HT1080 (cell line): ENCODE measurements around the gene SPOUT1. TPM values are rescaled to one million over a fixed set of nuclear protein-coding genes. Genes with fewer than 3 reads are reported as not detected.
A peak's percentile ranks its signal among the peaks of the same experiment; 100 is the strongest.
"Not testable (repeated sequence)": the region's sequence is repeated elsewhere in the genome, so short reads cannot be mapped to it uniquely, and the experiment has no call there.

Source experiments
- DNase-seq: peaks from one replicate; pipeline ENCODE4 v3.0.0-alpha.2; 2015; ENCODE audit warnings: low read depth
- total RNA-seq: library from RNA; depleted of rRNA; stranded (reverse); fragments of >200 nt; shearing (Covaris generic); gene quantifications from 2 replicates; pipeline ENCODE4 v1.2.3, GENCODE V29; 2014; rRNA removed

Gene SPOUT1
- total RNA-seq, 1 experiment from 2014 or later, result 36.0 TPM

- DNase-seq, result not testable (repeated sequence)
Observed at GRCh38 chr9:128780093-128780492, 49.5 kb downstream of the SPOUT1 start.

GRCh38 chr9:128774804-128775203 lies 54.8 kb downstream of the SPOUT1 start:
- no peak for DNase-seq

GRCh38 chr9:128773049-128773448 lies 56.5 kb downstream of the SPOUT1 start:
- DNase-seq, result no peak

GRCh38 chr9:128771745-128772519 lies 57.7 kb downstream of the SPOUT1 start, which contains the start of gene ZER1:
Gene ZER1, minus strand, starts transcription at chr9:128771927. Its CDS starts 16,362 bp downstream, at chr9:128755565.
- peak; percentile 83 for DNase-seq

- DNase-seq, result no peak
Observed at GRCh38 chr9:128771094-128771721, 58.4 kb downstream of the SPOUT1 start.

GRCh38 chr9:128770286-128771030 lies 59.1 kb downstream of the SPOUT1 start:
- no peak for DNase-seq

Other genes starting within 250 kb of the SPOUT1 start
- gene DYNC2I2, start 172.9 kb downstream of the SPOUT1 start, total RNA-seq, result 134 and 149 TPM in 2 replicates
- 595 and 720 TPM in 2 replicates for gene SET, start 140.6 kb downstream of the SPOUT1 start, total RNA-seq
- 4.8 TPM in 2 replicates for gene PKN3, start 127.3 kb downstream of the SPOUT1 start, total RNA-seq
- gene ZDHHC12, start 105.7 kb downstream of the SPOUT1 start, total RNA-seq, result 61.1 and 88.3 TPM in 2 replicates
- 6.6 and 12.3 TPM in 2 replicates for gene ZER1, start 57.9 kb downstream of the SPOUT1 start, total RNA-seq
- gene TBC1D13, start 42.5 kb downstream of the SPOUT1 start, total RNA-seq, result 19.2 and 23.9 TPM in 2 replicates
- 22.0 and 29.3 TPM in 2 replicates for gene ENDOG, start 11.3 kb downstream of the SPOUT1 start, total RNA-seq
- 7.7 and 8.6 TPM in 2 replicates for gene KYAT1, start 52.2 kb upstream of the SPOUT1 start, total RNA-seq
- gene LRRC8A, start 52.3 kb upstream of the SPOUT1 start, total RNA-seq, result 65.0 and 71.5 TPM in 2 replicates
- gene PHYHD1, start 91.2 kb upstream of the SPOUT1 start, total RNA-seq, result 0.16 TPM in 1 of 2 replicates, not detected in the other
- 23.4 and 29.1 TPM in 2 replicates for gene DOLK, start 117.8 kb upstream of the SPOUT1 start, total RNA-seq
- 51.8 and 63.6 TPM in 2 replicates for gene NUP188, start 117.9 kb upstream of the SPOUT1 start, total RNA-seq
- gene SH3GLB2, start 198.5 kb upstream of the SPOUT1 start, total RNA-seq, result 46.6 and 48.5 TPM in 2 replicates
- 12.8 and 13.7 TPM in 2 replicates for gene MIGA2, start 206.8 kb upstream of the SPOUT1 start, total RNA-seq